SK-N-MC (cell line): ENCODE measurements around the gene KMT2C.
"Not testable (repeated sequence)": the region's sequence is repeated elsewhere in the genome, so short reads cannot be mapped to it uniquely, and the experiment has no call there.

Experiments
- DNase-seq: peaks from one replicate; pipeline ENCODE4 v3.0.0-alpha.2; 2011; ENCODE audit warnings: low read depth, low spot score
- H3K27ac ChIP-seq: fragments of 200-600 bp; sonication (generic); 2 replicates; pipeline ENCODE4 v1.5.1; 2016; ENCODE audit warnings: mixed run types
- H3K36me3 ChIP-seq: fragments of 200-600 bp; sonication (generic); 2 replicates; pipeline ENCODE4 v1.6.1; 2017; ENCODE audit warnings: antibody characterized with exemption, low read length, mixed read lengths; ENCODE audit not compliant: insufficient read depth
- H3K4me3 ChIP-seq: fragments of 200-600 bp; sonication (generic); 2 replicates; pipeline ENCODE4 v1.5.1; 2016
- H3K9ac ChIP-seq: fragments of 200-600 bp; sonication (generic); 2 replicates; pipeline ENCODE4 v1.8.0; 2017; ENCODE audit warnings: mixed run types, mixed read lengths; ENCODE audit not compliant: insufficient read length
- H3K9me3 ChIP-seq: fragments of 200-600 bp; sonication (generic); 2 replicates; pipeline ENCODE4 v1.6.1; 2017; ENCODE audit warnings: low read depth, mild to moderate bottlenecking, antibody characterized with exemption, low read length, moderate library complexity, mixed read lengths
- EZH2 ChIP-seq: fragments of 200-600 bp; sonication (generic); IDR thresholded peaks from one replicate; pipeline ENCODE4 v1.6.1; 2017; ENCODE audit warnings: antibody characterized with exemption
- FOXP2 ChIP-seq: optimal IDR thresholded peaks from 2 replicates; pipeline ENCODE3; 2011; ENCODE audit warnings: mild to moderate bottlenecking, moderate library complexity; ENCODE audit not compliant: insufficient read depth; ENCODE audit errors: extremely low read length, control extremely low read depth
- POLR2AphosphoS5 ChIP-seq: IDR thresholded peaks from 2 replicates; pipeline ENCODE4 v1.6.1; 2012; ENCODE audit warnings: mild to moderate bottlenecking, low read depth, low read length, borderline replicate concordance

KMT2C gene

DNA sequence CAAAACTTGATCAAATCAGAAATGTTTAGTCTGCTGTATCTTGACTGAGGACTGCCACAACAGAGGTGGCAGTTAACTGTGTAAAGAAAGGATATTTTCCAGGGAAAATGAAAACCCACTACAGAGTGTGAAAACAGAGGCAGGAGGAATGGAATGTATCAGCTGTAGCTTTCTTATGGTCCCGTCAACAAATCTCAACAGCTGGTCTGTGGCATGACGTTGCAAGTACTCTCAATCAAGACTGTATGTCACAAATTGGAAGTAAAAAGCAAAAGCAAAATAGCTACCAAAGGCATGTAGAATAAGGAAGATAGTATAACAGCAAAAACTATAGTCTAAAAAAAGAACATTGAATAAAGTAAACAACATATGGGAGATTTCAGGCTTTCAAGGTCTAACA is 123.5 kb downstream of the KMT2C start:
- H3K27ac ChIP-seq, result peak overlapping the region; percentile 83
- H3K9ac ChIP-seq, result no peak overlapping the region
- TF ChIP-seq FOXP2, result no peak
- peak overlapping the region; percentile 24; the same call in 1 of the 2 replicates for H3K4me3 ChIP-seq
- H3K9me3 ChIP-seq, result no peaks in the 10 kb centered on the region
- no peak for DNase-seq
- peaks cover 38% of the 10 kb centered on the region for H3K36me3 ChIP-seq

DNA sequence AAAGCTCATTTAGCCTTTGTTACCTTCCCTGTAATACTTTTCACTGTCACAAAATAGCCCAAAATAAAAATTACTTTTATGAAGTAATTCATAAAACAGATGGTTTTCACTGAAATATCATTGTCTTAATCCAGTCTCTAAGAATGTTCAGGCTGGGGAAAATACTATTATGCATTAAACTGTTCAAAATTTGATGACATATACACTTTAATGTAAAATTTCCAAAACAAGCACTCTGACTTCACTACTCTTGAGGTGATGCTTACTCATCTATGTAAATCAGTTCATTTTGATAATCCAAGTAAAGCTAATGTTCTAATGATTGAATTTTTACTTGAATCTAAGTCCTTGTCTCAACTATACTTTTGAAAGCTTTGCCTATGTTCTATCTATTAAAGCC is 127.9 kb downstream of the KMT2C start:
- Histone ChIP-seq H3K9me3 (no peaks in the 10 kb centered on the region), H3K36me3 (peaks cover 56% of the 10 kb centered on the region), H3K9ac (no peak overlapping the region), H3K27ac (peak overlapping the region; percentile 60), H3K4me3 (no peak overlapping the region)
- DNase-seq, result no peak
- TF ChIP-seq EZH2, result no peak
- no peak for TF ChIP-seq FOXP2
- TF ChIP-seq POLR2AphosphoS5, result no peak

DNA sequence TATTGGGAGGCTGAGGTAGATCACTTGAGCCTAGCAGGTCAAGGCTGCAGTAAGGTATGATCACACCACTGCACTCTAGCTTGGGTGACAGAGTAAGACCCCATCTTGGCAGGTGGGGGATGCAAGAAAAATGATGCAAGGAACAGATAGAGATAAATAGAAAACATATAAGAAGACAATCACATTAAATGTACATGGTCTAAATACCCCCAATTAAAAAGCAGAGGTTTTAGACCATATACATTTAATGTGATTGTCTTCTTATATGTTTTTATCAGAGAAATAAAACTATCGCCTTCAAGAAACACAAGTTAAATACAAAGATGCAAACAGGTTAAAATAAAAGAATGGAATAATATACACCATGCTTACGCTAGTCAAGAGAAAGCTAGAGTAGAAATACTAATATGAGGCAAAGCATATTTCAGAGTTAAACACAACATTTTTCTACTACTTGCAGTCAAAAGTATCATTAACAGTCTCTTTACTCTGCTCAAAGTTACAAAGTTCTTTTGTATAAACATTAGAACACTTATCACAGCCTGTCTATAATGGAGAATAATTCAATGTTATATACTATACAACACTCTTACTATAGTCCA is 136.2 kb downstream of the KMT2C start:
- H3K9ac ChIP-seq, H3K9me3 ChIP-seq, DNase-seq, H3K4me3 ChIP-seq, H3K27ac ChIP-seq: not testable (repeated sequence)
- H3K36me3 ChIP-seq, result peaks cover 18% of the 10 kb centered on the region

DNA sequence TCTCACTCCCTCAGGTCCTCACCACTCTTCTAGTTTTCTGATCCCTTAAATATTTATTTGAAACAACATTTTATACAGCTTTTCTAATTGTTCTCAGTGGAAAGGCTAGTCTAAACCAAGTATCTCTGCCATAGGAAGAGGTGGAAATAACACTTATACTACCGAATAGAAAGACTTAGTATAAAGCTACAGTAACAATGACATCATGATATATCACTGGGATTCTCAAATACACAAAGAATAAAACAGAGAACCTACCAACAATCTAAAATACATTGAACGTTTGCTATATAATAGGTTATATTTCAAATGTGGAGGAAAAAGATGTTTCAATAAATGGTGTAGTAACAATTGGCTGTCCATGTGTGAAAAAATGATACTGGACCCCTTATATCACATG is 142.9 kb downstream of the KMT2C start:
- no peak for TF ChIP-seq EZH2
- no peak for TF ChIP-seq POLR2AphosphoS5
- no peak for TF ChIP-seq FOXP2
- Histone ChIP-seq H3K4me3 (no peak overlapping the region), H3K27ac (no peak overlapping the region), H3K9ac (no peak overlapping the region), H3K36me3 (peaks cover 32% of the 10 kb centered on the region), H3K9me3 (no peaks in the 10 kb centered on the region)
- no peak for DNase-seq

- DNase-seq, H3K9ac ChIP-seq, H3K4me3 ChIP-seq, H3K9me3 ChIP-seq, H3K36me3 ChIP-seq, H3K27ac ChIP-seq: not testable (repeated sequence)
These were observed 148.8 kb downstream of the KMT2C start for GRCh38 chr7:152286972-152287371.

- not testable (repeated sequence) for H3K27ac ChIP-seq, DNase-seq, H3K4me3 ChIP-seq, H3K9ac ChIP-seq, H3K9me3 ChIP-seq, H3K36me3 ChIP-seq
These were observed 149.6 kb downstream of the KMT2C start for GRCh38 chr7:152286219-152286618.

DNA sequence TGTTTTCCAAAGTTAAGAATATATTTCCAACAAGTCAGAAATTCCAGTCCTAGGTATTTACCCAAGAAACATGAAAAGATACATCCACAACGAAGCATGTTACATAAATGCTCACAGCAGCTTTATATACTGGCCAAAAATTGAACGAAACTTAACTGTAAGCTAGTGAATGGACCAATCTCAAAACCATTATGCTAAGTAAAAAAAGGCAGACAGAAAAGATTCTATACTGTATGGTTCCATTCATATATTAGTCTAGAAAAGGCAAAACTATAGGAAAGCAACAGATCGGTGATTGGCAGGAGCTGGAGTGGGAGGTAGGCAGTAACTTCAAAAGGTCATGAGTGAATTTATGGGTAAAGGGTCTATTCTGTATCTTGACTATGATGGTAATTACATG is 150.8 kb downstream of the KMT2C start:
- H3K36me3 ChIP-seq, H3K9me3 ChIP-seq, H3K9ac ChIP-seq, H3K4me3 ChIP-seq, DNase-seq, H3K27ac ChIP-seq: not testable (repeated sequence)

DNA sequence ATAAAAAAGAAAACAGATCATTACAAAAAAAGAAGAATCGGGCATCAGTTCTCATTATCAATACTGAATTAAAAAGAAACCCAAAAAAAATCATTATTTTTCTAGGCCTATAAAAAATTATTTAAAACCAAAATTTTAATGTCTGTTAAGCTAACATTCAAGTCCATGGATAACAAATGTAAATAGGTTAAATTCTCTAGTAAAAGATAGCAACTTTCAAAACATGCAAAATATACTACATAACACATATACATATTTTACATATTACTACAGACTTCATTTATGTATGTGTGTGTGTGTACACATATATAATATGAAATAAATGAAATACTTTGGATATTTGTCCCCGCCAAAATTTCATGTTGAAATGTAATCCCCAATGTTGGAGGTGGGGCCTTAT is 158.1 kb downstream of the KMT2C start:
- not testable (repeated sequence) for H3K9ac ChIP-seq, H3K36me3 ChIP-seq, H3K27ac ChIP-seq, H3K4me3 ChIP-seq, H3K9me3 ChIP-seq, DNase-seq

DNA sequence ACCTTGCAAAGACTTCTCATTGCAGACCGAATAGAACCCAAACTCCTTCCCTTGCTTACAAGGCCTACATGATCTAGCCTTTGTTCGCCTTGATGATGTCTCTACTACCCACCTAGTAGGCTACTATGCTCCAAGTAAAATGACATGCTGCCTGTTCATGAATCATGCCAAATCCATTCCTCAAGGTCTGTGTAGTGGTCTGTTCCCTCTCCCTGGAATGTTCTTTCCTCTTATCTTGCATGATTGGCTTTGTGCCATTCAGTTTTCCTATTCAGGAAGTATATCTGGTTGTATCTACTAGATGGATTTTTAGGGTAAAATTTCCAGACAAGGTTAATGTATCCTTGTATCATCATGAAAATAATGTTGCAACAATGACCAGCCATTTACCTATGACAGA is 165.4 kb downstream of the KMT2C start:
- not testable (repeated sequence) for H3K4me3 ChIP-seq, H3K36me3 ChIP-seq, H3K27ac ChIP-seq, DNase-seq, H3K9ac ChIP-seq, H3K9me3 ChIP-seq

GRCh38 chr7:152266859-152267258 is 168.9 kb downstream of the KMT2C start:
- not testable (repeated sequence) for H3K9me3 ChIP-seq, H3K27ac ChIP-seq, H3K9ac ChIP-seq, H3K4me3 ChIP-seq, H3K36me3 ChIP-seq, DNase-seq

DNA sequence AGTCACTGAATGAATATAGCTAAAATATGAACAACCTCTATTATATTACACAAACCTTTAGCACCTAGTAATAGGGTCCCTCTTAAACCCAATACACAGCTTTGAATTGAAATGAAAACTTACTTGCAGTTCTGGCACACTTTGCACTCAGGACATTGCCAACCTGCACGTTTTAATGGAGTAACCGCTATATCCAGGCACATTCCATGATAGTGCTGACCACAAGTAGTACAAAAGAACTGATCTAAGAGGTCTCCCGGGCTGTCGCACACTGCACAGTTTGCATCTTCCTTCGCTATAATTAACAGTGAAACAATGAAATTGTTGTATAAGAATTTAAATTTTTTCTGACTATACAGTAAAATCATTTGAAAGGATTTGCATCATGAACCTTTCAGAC is 170.9 kb downstream of the KMT2C start:
- H3K9me3 ChIP-seq, H3K9ac ChIP-seq, H3K4me3 ChIP-seq, DNase-seq, H3K27ac ChIP-seq, H3K36me3 ChIP-seq: not testable (repeated sequence)

GRCh38 chr7:152262146-152262545 is 173.7 kb downstream of the KMT2C start:
- not testable (repeated sequence) for H3K4me3 ChIP-seq, H3K36me3 ChIP-seq, H3K27ac ChIP-seq, DNase-seq, H3K9me3 ChIP-seq, H3K9ac ChIP-seq

- not testable (repeated sequence) for H3K4me3 ChIP-seq, H3K36me3 ChIP-seq, DNase-seq, H3K9me3 ChIP-seq, H3K9ac ChIP-seq
- H3K27ac ChIP-seq, result 0 out of 2 replicates have a peak overlapping the region, but pooled peaks have one; percentile 79
These were observed 176.2 kb downstream of the KMT2C start for GRCh38 chr7:152259645-152260044.

DNA sequence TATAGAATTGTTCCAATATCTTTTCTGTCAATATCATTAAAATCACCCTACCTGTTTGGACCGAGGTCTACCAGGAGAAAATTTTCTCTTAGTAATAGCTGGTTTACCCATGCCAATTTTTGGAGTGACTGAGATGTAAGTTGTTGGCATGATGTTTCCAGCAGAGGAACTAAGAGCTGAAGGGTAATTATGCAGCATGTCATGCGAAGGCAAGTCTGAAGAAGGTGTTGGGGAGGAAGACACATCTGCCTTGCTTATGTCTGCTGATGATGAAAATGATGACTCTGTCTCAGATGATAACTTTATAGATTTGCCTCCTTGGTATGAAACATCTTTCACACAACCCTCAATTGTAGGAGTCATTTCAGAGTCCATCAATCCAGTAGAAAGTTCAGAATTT is 188.0 kb downstream of the KMT2C start:
- H3K9me3 ChIP-seq, DNase-seq, H3K36me3 ChIP-seq: not testable (repeated sequence)

More for the DNA sequence above, 188.0 kb downstream of the KMT2C start:
- not testable (repeated sequence) for H3K9ac ChIP-seq, H3K4me3 ChIP-seq, H3K27ac ChIP-seq
